ENCODE data around the gene AUTS2.

DNA sequence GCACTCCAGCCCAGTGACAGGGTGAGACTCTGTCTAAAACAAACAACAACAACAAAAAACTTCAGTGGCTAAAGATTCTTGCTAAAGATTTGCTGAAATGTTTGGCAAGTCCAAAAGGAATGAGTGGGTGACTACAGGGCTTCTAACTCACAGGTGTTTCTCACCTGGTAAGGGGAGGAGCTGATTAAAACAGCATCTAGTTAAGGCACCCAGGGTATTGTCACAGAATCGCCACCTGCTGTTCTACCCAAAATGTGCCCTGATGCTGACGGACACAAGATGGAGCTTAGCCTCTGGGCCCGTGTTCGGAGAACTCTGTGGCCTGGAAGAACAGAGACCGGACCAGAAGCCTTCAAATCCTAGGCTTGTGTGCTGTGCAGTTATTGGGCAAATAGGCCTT is 1197.7 kb downstream of the AUTS2 start:
- TF ChIP-seq CTCF (IDR thresholded peaks at IDR 0.05; ENCODE audit: poor library complexity, severe bottlenecking) (no peak), EP300 (conservative IDR thresholded peaks at IDR 0.05; ENCODE audit: poor library complexity, severe bottlenecking) (no peak), RAD21 (conservative IDR thresholded peaks at IDR 0.05) (no peak)
